Stimulated activated CD8-positive, alpha-beta memory T cell treated with anti-CD3 and anti-CD28 coated beads, Interleukin-4, amount 100 ng/mL, for 4 hours (primary cell): Measurements from ENCODE around the gene CHD6.

Source experiments
- DNase-seq, 2 donors: peaks; one replicate each; pipeline ENCODE4 v3.0.0-alpha.2; 2020; ENCODE audit warnings: low read depth in 2 of 2, low spot score in 1 of 2

CHD6 gene

GRCh38 chr20:41353530-41353929, 264.6 kb downstream of the CHD6 start:
- DNase-seq = no peak

- no peak for DNase-seq
Observed at GRCh38 chr20:41352666-41353065, 265.5 kb downstream of the CHD6 start.

DNA sequence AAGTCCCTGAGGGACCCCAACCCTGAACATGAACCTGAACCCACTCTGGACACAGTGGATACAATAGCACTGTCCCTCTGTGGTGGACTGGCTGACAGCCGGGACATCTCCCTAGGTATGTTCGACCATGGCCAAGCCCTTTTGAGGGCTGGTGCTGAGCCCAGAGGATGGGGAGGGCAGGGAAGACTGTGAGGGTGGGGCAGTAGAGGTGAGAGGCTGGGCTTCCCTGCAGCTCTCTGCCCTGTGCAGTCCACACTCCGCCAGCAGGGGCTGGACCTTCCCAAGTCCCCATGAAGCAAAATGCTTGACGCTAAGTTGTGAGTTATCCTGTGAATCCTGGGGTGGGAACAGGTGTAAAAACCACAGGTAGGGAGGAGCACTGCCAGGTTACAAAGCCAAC, 266.1 kb downstream of the CHD6 start:
- no peak for DNase-seq
